Left lung (tissue), 14 donors: ENCODE data around the gene AJAP1. TPM values are rescaled to one million over a fixed set of nuclear protein-coding genes. Genes with fewer than 3 reads are reported as not detected.

Experiments
- ATAC-seq: fragments of 200-7000 bp; cut with Tn5 transposase; one replicate; pipeline ENCODE4 v1.9.1; 2020; ENCODE audit warnings: moderate library complexity
- DNase-seq, 4 donors: peaks; one replicate each; pipeline ENCODE4 v3.0.0-alpha.2; 2013 to 2020
- H3K27ac ChIP-seq, 2 donors: fragments of 200-600 bp; sonication (generic) in 1 of 2; one replicate each; pipeline versions ENCODE4 v1.5.0 to v1.8.0; 2020 to 2021
- H3K27me3 ChIP-seq, 2 donors: fragments of 200-600 bp; sonication (generic) in 1 of 2; one replicate each; pipeline versions ENCODE4 v1.5.0 to v1.8.0; 2020 to 2021
- H3K36me3 ChIP-seq, 2 donors: fragments of 200-600 bp; sonication (generic) in 1 of 2; one replicate each; pipeline versions ENCODE4 v1.5.0 to v1.8.0; 2020 to 2021
- H3K4me1 ChIP-seq, 2 donors: fragments of 200-600 bp; one replicate each; pipeline ENCODE4 v1.8.0; 2021
- H3K4me3 ChIP-seq, 2 donors: fragments of 200-600 bp; sonication (generic) in 1 of 2; one replicate each; pipeline versions ENCODE4 v1.5.0 to v1.8.0; 2020 to 2021; ENCODE audit warnings: mild to moderate bottlenecking in 1 of 2
- H3K9me3 ChIP-seq, 2 donors: fragments of 200-600 bp; sonication (generic) in 1 of 2; one replicate each; pipeline versions ENCODE4 v1.5.0 to v1.8.0; 2020 to 2021
- CTCF ChIP-seq, 2 donors: fragments of 200-600 bp; sonication (generic) in 1 of 2; IDR thresholded peaks; one replicate each; pipeline versions ENCODE4 v1.5.0 to v1.8.0; 2021; ENCODE audit warnings: antibody characterized with exemption in 2 of 2
- intact Hi-C, 2 donors: fragments of 100-400 bp; cut with DNase I; formaldehyde crosslinking; loops; one replicate each; pipeline versions ENCODE4 v1.11.2 to v1.14.2; 2022
- long read RNA-seq, 12 donors: library from polyadenylated mRNA in 2 of 12; unstranded in 2 of 12; transcript quantifications; one replicate each; pipeline ENCODE4 v2.0.0 and lab custom pipeline, GENCODE V29; 2019 to 2026
- polyA plus RNA-seq, 6 donors: library from polyadenylated mRNA; unstranded; fragments of 120-200 nt; gene quantifications; one replicate each; pipeline ENCODE4 v1.2.1, GENCODE V29; 2013; ENCODE audit not compliant: insufficient read length in 6 of 6
- total RNA-seq, 2 donors: library from RNA; stranded (reverse); fragmentation: NEBNext Ultra II Directional; extraction: Animal tissue kit (Norgen Biotek cat#: 25700); gene quantifications; one replicate each; pipeline ENCODE4 v1.2.1, GENCODE V29; 2021
- donor health status: DM: no; HTN: yes; CAD: no.
- donor health status: DM: no; HTN: no; CAD: no.

Gene AJAP1
- under 1 TPM; 0.71 to 0.79 TPM for total RNA-seq
- polyA plus RNA-seq: under 1 TPM; 0.06 to 0.31 (median 0.16) TPM
- long read RNA-seq, donor 1: 0 reads
- long read RNA-seq, donor 2: 0 reads
- long read RNA-seq, donor 3: 0 reads
- long read RNA-seq, donor 4: 0 reads
- long read RNA-seq, donor 5: 0 reads
- long read RNA-seq, donor 6: 0 reads
- long read RNA-seq, donor 7: 0 reads
- long read RNA-seq, donor 8: 0 reads
- long read RNA-seq, donor 9: 0 reads
- long read RNA-seq, donor 10: 0 reads
- long read RNA-seq, donor 11, full-length matches to known transcripts: 2 of 17 reads
- long read RNA-seq, donor 11, partial matches to known transcripts: 15 of 17 reads
- long read RNA-seq, donor 11, other reads (novel, unspliced or antisense): 0 of 17 reads
- long read RNA-seq, donor 12: 0 reads

- peaks cover 0 to 8% of the 10 kb centered on the region in 2 donors for H3K4me1 ChIP-seq
- no peak for DNase-seq
- intact Hi-C loops: no loop called here
- peaks cover 64 to 96% of the 10 kb centered on the region in 2 donors for H3K27me3 ChIP-seq
- H3K9me3 ChIP-seq: no peaks in the 10 kb centered on the region
- TF ChIP-seq CTCF (IDR thresholded peaks at IDR 0.05): no peak
- no peaks in the 10 kb centered on the region for H3K36me3 ChIP-seq
- H3K4me3 ChIP-seq: no peak within 1 kb of the TSS
- no peak for ATAC-seq
- no peak within 1 kb of the TSS for H3K27ac ChIP-seq
Measured at GRCh38 chr1:4653796-4654725, at the start of gene AJAP1. AJAP1 (plus strand) TSS chr1:4654609; CDS start chr1:4655426, 817 bp downstream.

- ATAC-seq (no peak), DNase-seq (no peak)
- no peak overlapping the region for H3K4me3 ChIP-seq
- peaks cover 0 to 14% of the 10 kb centered on the region in 2 donors for H3K9me3 ChIP-seq
- H3K27me3 ChIP-seq: peaks cover 0 to 72% of the 10 kb centered on the region in 2 donors
- H3K4me1 ChIP-seq: no peaks in the 10 kb centered on the region
- TF ChIP-seq CTCF (IDR thresholded peaks at IDR 0.05): no peak
- intact Hi-C loops: no loop called here
- H3K27ac ChIP-seq: no peak overlapping the region
- no peaks in the 10 kb centered on the region for H3K36me3 ChIP-seq
Measured at GRCh38 chr1:4605158-4605557, 49.3 kb upstream of the AJAP1 start.

- intact Hi-C loops: no loop called here
- Histone ChIP-seq H3K4me3 (no peak overlapping the region), H3K9me3 (peaks cover 0 to 23% of the 10 kb centered on the region in 2 donors), H3K4me1 (no peaks in the 10 kb centered on the region), H3K27ac (no peak overlapping the region), H3K27me3 (peaks cover 0 to 42% of the 10 kb centered on the region in 2 donors), H3K36me3 (no peaks in the 10 kb centered on the region)
- DNase-seq (no peak), ATAC-seq (no peak)
- TF ChIP-seq CTCF (IDR thresholded peaks at IDR 0.05): no peak
Measured at GRCh38 chr1:4611563-4612341, 42.7 kb upstream of the AJAP1 start.

- H3K4me1 ChIP-seq: no peaks in the 10 kb centered on the region
- no peak for ATAC-seq
- intact Hi-C loops: no loop called here
- no peak for TF ChIP-seq CTCF (IDR thresholded peaks at IDR 0.05)
- H3K27me3 ChIP-seq: peaks cover 0 to 30% of the 10 kb centered on the region in 2 donors
- DNase-seq: peak in 1 of 4 donors; percentile 10
- no peak overlapping the region for H3K4me3 ChIP-seq
- no peak overlapping the region for H3K27ac ChIP-seq
- peaks cover 0 to 23% of the 10 kb centered on the region in 2 donors for H3K9me3 ChIP-seq
- no peaks in the 10 kb centered on the region for H3K36me3 ChIP-seq
Measured at GRCh38 chr1:4612991-4613390, 41.4 kb upstream of the AJAP1 start.
